Measurements from ENCODE around the gene GSC.

DNA sequence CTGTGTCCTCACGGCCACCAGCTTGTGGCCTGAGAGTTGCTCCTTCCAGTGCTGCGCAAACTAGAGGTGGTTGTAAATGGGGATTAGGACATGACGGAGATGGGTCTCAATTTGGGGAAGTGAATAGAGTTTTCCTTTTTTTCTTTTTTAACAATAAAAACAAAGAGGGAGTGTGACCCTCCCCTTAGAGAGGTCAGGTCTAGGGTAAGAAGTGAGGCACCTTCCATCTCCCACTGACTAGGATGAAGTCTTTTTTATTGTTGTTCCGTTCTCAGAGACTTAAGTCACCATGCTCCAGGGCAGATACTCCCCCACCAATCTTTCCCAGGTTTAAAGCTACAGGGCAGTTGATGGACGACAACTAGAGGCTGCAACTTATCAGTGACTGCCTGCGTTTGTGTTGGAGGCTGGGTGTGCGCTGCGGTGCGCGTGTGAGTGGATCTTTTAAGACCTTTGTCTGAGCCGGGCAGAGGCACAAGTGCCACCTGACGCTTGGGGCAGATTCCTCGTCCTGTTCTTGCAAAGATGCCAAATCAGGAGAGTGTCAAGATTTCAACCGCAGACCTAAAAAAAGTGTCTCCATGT lies 2.1 kb upstream of the GSC start:
- no peak for TF ChIP-seq TOX (CRISPR knock-in tag; IDR thresholded peaks at IDR 0.05; ENCODE audit: borderline replicate concordance)
- no peak for TF ChIP-seq ZFP30 (CRISPR knock-in tag; IDR thresholded peaks at IDR 0.05)
- TF ChIP-seq, protein P1, sequence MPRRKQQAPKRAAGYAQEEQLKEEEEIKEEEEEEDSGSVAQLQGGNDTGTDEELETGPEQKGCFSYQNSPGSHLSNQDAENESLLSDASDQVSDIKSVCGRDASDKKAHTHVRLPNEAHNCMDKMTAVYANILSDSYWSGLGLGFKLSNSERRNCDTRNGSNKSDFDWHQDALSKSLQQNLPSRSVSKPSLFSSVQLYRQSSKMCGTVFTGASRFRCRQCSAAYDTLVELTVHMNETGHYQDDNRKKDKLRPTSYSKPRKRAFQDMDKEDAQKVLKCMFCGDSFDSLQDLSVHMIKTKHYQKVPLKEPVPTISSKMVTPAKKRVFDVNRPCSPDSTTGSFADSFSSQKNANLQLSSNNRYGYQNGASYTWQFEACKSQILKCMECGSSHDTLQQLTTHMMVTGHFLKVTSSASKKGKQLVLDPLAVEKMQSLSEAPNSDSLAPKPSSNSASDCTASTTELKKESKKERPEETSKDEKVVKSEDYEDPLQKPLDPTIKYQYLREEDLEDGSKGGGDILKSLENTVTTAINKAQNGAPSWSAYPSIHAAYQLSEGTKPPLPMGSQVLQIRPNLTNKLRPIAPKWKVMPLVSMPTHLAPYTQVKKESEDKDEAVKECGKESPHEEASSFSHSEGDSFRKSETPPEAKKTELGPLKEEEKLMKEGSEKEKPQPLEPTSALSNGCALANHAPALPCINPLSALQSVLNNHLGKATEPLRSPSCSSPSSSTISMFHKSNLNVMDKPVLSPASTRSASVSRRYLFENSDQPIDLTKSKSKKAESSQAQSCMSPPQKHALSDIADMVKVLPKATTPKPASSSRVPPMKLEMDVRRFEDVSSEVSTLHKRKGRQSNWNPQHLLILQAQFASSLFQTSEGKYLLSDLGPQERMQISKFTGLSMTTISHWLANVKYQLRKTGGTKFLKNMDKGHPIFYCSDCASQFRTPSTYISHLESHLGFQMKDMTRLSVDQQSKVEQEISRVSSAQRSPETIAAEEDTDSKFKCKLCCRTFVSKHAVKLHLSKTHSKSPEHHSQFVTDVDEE (CRISPR knock-in tag; IDR thresholded peaks at IDR 0.05) = no peak
- TF ChIP-seq ZFP3 (CRISPR knock-in tag; IDR thresholded peaks at IDR 0.05) = no peak
- no peak for TF ChIP-seq PATZ1 (CRISPR knock-in tag; IDR thresholded peaks at IDR 0.05; ENCODE audit: borderline replicate concordance)
- no peak for TF ChIP-seq CREB5 (CRISPR knock-in tag; IDR thresholded peaks at IDR 0.05; ENCODE audit: low read depth)

All from SK-N-SH treated with all-trans-retinoic acid at 6 μM for 48 hours (cell line).